Smooth muscle cell (in vitro differentiated cells): ENCODE results near the gene PXK. TPM values are rescaled to one million over a fixed set of nuclear protein-coding genes. Genes with fewer than 3 reads are reported as not detected.

Experiments
- DNase-seq: peaks from one replicate; lab custom pipeline; 2025; ENCODE audit not compliant: unreplicated experiment; lab: John Stamatoyannopoulos, UW
- H2AFZ ChIP-seq: fragments of 200-600 bp; sonication (generic); 2 replicates; pipeline ENCODE4 v1.6.0; 2016; ENCODE audit warnings: antibody characterized with exemption, low read depth, mild to moderate bottlenecking
- H3F3A ChIP-seq: fragments of 200-600 bp; sonication (generic); 2 replicates; pipeline ENCODE4 v1.6.0; 2017; ENCODE audit warnings: antibody characterized with exemption, low read depth
- H3K27ac ChIP-seq: fragments of 200-600 bp; sonication (generic); 2 replicates; pipeline ENCODE4 v1.5.1; 2016; ENCODE audit warnings: low read depth, mild to moderate bottlenecking
- H3K27me3 ChIP-seq: fragments of 200-600 bp; sonication (generic); 2 replicates; pipeline ENCODE4 v1.6.1; 2016; ENCODE audit warnings: low read depth, mild to moderate bottlenecking
- H3K36me3 ChIP-seq: fragments of 200-600 bp; sonication (generic); 2 replicates; pipeline ENCODE4 v1.5.1; 2016; ENCODE audit warnings: low read depth
- H3K4me1 ChIP-seq: fragments of 200-600 bp; sonication (generic); 2 replicates; pipeline ENCODE4 v1.5.1; 2016; ENCODE audit warnings: low read depth
- H3K4me2 ChIP-seq: fragments of 200-600 bp; sonication (generic); 2 replicates; pipeline ENCODE4 v1.6.0; 2016; ENCODE audit warnings: mild to moderate bottlenecking
- H3K4me3 ChIP-seq: fragments of 200-600 bp; sonication (generic); 2 replicates; pipeline ENCODE4 v1.5.1; 2016; ENCODE audit warnings: mild to moderate bottlenecking
- H3K79me2 ChIP-seq: fragments of 200-600 bp; sonication (generic); 2 replicates; pipeline ENCODE4 v1.6.0; 2016; ENCODE audit warnings: low read depth, mild to moderate bottlenecking
- H3K9ac ChIP-seq: fragments of 200-600 bp; sonication (generic); 2 replicates; pipeline ENCODE4 v1.6.0; 2016; ENCODE audit warnings: low read depth
- H3K9me3 ChIP-seq: fragments of 200-600 bp; sonication (generic); replicated peaks from 2 replicates; pipeline ENCODE4 v1.5.1; 2016; ENCODE audit warnings: low read depth
- H4K20me1 ChIP-seq: fragments of 200-600 bp; sonication (generic); 2 replicates; pipeline ENCODE4 v1.6.0; 2016; ENCODE audit warnings: low read depth
- WGBS: methylation state at CpG from one replicate; pipeline ENCODE4 v1.1.7; 2016; ENCODE audit warnings: low lambda C conversion rate; 5-methylcytosine and 5-hydroxymethylcytosine counted together
- polyA plus RNA-seq: library from polyadenylated mRNA; unstranded; fragments of >200 nt; fragmentation: Nextera tagmentation; extraction: Ambion mirVana; gene quantifications from 2 replicates; pipeline ENCODE4 v1.2.1, GENCODE V29; 2016
- total RNA-seq: library from RNA; depleted of rRNA; stranded (reverse); fragments of >200 nt; gene quantifications from 2 replicates; pipeline ENCODE4 v1.2.3, GENCODE V29; 2014
- TF ChIP-seq, protein P1 (sequence below): fragments of 200-600 bp; sonication (generic); IDR thresholded peaks from 2 replicates; pipeline ENCODE4 v1.5.1; 2017; ENCODE audit warnings: borderline replicate concordance, mild to moderate bottlenecking, antibody characterized with exemption; ENCODE audit not compliant: insufficient read depth, poor library complexity, severe bottlenecking

Gene PXK
- total and polyA plus RNA-seq, 2 experiments from 2014 or later: 23.8 to 30.5 TPM

DNA sequence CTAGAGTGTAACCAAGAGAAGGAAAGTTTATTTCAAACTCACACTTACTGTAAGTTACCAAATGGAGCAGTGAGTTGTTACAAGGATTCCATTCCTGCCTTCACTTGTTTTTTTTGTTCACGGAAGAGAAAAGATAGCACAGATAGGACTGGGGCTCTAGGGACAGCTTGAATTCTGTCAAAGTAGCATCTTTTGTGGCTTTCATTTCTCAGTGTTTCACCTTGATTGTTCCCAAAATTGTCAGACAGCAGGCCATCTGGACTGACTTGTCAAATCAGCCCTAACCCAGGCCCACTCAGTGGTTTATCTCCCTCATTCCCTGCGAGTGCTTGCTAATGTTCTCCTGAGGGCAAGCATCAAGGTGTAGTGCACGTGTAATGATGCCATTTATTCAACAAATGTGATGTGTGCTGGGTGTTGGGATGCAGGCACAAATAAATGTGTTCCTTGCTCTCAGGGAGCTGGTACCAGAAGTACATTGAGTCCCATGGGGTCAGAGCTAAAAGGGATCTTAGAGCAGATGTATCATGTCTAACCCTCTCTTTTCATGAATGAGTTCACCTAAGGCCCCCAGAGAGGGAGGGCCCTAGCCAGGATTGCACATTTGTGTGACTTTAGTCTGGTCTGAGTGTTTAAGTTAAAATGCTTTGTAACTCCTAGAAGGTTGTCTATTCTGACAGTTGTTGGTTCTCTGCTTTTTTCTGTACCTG is 51.8 kb downstream of the PXK start:
- H3K4me3 ChIP-seq: no peak overlapping the region
- H3K4me1 ChIP-seq: peaks cover 33% of the 10 kb centered on the region
- peak overlapping the region; percentile 58 for H3K4me2 ChIP-seq
- no peaks in the 10 kb centered on the region for H4K20me1 ChIP-seq
- peak overlapping the region; percentile 93 for H3K27ac ChIP-seq
- H3K36me3 ChIP-seq: no peaks in the 10 kb centered on the region
- TF ChIP-seq, protein P1, sequence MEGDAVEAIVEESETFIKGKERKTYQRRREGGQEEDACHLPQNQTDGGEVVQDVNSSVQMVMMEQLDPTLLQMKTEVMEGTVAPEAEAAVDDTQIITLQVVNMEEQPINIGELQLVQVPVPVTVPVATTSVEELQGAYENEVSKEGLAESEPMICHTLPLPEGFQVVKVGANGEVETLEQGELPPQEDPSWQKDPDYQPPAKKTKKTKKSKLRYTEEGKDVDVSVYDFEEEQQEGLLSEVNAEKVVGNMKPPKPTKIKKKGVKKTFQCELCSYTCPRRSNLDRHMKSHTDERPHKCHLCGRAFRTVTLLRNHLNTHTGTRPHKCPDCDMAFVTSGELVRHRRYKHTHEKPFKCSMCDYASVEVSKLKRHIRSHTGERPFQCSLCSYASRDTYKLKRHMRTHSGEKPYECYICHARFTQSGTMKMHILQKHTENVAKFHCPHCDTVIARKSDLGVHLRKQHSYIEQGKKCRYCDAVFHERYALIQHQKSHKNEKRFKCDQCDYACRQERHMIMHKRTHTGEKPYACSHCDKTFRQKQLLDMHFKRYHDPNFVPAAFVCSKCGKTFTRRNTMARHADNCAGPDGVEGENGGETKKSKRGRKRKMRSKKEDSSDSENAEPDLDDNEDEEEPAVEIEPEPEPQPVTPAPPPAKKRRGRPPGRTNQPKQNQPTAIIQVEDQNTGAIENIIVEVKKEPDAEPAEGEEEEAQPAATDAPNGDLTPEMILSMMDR: no peak
- DNase-seq: no peak
- no peaks in the 10 kb centered on the region for H3K27me3 ChIP-seq
- peak overlapping the region; percentile 54 for H3K9ac ChIP-seq
- H3F3A ChIP-seq: peaks cover 61% of the 10 kb centered on the region
- WGBS: 34% methylated on average over 3 of the region's 3 CpGs
- H3K79me2 ChIP-seq: no peaks in the 10 kb centered on the region
- H2AFZ ChIP-seq: no peak overlapping the region
- H3K9me3 ChIP-seq: no peaks in the 10 kb centered on the region

DNA sequence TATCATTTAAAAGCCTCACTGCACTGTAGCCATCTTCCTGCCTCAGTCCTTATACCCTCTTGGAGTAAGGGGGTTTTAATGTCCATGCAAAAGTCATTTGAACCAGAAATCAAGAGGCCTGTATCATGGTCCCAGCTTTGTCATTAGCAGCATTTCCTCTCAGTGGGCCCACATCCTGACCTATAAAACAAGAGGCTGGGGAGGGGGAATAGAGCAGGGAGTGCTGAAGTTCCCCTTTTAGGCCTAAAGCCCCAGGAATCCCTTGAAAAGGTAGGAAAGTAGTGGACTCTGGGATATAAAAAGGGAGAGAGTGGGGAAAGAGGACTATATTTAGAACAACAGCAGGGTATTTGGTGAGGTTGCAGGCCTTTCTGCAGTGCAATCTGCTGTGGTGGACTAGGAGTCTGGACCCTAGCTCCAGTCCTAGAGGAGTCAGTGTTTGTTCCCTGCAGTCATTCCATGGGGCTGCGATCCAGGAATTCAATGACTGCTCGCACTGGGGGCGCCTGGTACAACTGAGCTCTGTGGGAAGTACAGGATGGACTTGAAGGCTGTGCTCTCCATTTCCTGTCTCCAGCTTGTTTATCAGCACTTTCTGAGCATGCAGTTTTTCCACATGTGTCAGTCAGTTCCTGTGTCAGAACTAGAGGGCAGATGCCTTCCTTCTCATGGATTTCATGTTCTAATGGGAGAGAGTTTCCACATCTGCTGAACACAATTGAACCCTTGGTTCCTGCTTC is 54.1 kb downstream of the PXK start:
- Histone ChIP-seq H3K79me2 (no peaks in the 10 kb centered on the region), H2AFZ (no peak overlapping the region), H3K27me3 (no peaks in the 10 kb centered on the region), H3K9ac (peak overlapping the region; percentile 54), H3K27ac (peak overlapping the region; percentile 93), H3K36me3 (no peaks in the 10 kb centered on the region), H4K20me1 (no peaks in the 10 kb centered on the region), H3K4me3 (no peak overlapping the region), H3K9me3 (no peaks in the 10 kb centered on the region), H3K4me1 (peaks cover 46% of the 10 kb centered on the region), H3F3A (peaks cover 66% of the 10 kb centered on the region), H3K4me2 (peak overlapping the region; percentile 74)
- DNase-seq: peak; percentile 5
- WGBS: 21% methylated on average over 3 of the region's 3 CpGs
- TF ChIP-seq, protein P1: no peak

DNA sequence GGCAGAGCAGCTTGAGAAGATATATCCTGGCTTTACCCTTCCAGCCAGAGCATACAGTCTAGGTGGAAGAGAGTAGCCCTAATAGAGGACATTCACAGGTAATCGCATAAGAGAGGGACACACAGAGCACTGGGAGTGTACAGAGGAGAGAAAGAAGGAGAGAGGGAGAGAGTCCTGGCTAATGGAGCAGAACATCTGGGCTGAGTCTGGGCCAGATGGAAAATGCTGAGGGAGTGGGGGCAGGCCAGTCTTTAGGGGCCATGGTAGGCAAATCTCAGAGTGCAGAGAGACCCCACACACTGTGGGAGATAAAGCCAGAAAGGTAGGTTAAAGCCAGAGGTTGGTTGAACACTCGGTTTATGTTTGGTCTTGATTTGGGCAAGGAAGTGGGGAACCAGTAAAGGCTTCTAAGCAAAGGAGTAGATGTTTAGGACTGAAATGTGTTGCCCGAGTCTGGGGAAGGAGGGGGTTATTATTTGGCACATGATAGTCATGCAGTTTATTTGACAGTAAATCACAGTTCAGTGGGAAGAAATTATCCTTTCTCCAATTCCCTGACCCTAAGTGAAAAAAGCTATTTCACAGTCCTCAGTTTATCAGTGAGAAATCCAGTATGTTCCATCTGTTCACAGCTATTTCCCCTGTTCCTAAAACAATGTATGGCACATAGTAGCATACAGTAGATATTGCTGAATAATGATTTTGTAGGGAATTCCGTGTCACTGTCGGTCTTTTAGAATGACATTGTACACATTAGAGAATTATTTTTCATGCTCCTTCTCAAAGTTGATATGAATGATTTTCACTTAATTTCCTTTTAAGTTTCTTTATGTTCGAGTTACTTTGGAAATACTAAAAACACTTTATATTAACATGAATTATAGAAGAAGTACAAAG is 55.2 kb downstream of the PXK start:
- H3K4me2 ChIP-seq: peak overlapping the region; percentile 74
- DNase-seq: no peak
- H3K4me1 ChIP-seq: peaks cover 51% of the 10 kb centered on the region
- H3K27ac ChIP-seq: peak overlapping the region; percentile 93
- 82% methylated on average over 6 of the region's 6 CpGs for WGBS
- no peak overlapping the region for H2AFZ ChIP-seq
- H4K20me1 ChIP-seq: no peaks in the 10 kb centered on the region
- peak overlapping the region; percentile 54 for H3K9ac ChIP-seq
- no peaks in the 10 kb centered on the region for H3K9me3 ChIP-seq
- H3K4me3 ChIP-seq: no peak overlapping the region
- no peaks in the 10 kb centered on the region for H3K27me3 ChIP-seq
- H3K79me2 ChIP-seq: no peaks in the 10 kb centered on the region
- TF ChIP-seq, protein P1: no peak
- H3F3A ChIP-seq: peaks cover 60% of the 10 kb centered on the region
- H3K36me3 ChIP-seq: no peaks in the 10 kb centered on the region
